GM21619 (cell line): ENCODE data around the gene ATG9A.

Experiments
- ATAC-seq: cut with Tn5 transposase; IDR thresholded peaks from one replicate; pipeline ENCODE4 v1.9.1; 2021; ENCODE audit not compliant: unreplicated experiment

ATG9A gene

GRCh38 chr2:219223831-219224610 lies 5.4 kb downstream of the ATG9A start:
- no peak for ATAC-seq

- ATAC-seq, result no peak
Measured at GRCh38 chr2:219221957-219222518, 7.4 kb downstream of the ATG9A start.

GRCh38 chr2:219220652-219221402 lies 8.6 kb downstream of the ATG9A start:
- no peak for ATAC-seq

- no peak for ATAC-seq
Measured at GRCh38 chr2:219219784-219220532, 9.5 kb downstream of the ATG9A start.

- ATAC-seq, result peak; percentile 81
Measured at GRCh38 chr2:219218732-219219701, 10.4 kb downstream of the ATG9A start, which contains the start of gene ABCB6. ABCB6 (minus strand) TSS chr2:219218958; CDS start chr2:219218673, 285 bp downstream.

- ATAC-seq, result peak; percentile 29
Measured at GRCh38 chr2:219218217-219218731, 11.2 kb downstream of the ATG9A start.

GRCh38 chr2:219216535-219216915 lies 12.9 kb downstream of the ATG9A start:
- ATAC-seq, result no peak

GRCh38 chr2:219215871-219216534 lies 13.4 kb downstream of the ATG9A start:
- no peak for ATAC-seq

GRCh38 chr2:219214786-219215185 lies 14.7 kb downstream of the ATG9A start:
- no peak for ATAC-seq

GRCh38 chr2:219214141-219214540 lies 15.3 kb downstream of the ATG9A start:
- ATAC-seq, result no peak

GRCh38 chr2:219213486-219214071 lies 15.9 kb downstream of the ATG9A start:
- no peak for ATAC-seq

GRCh38 chr2:219213026-219213415 lies 16.4 kb downstream of the ATG9A start:
- ATAC-seq, result no peak

GRCh38 chr2:219210886-219211362 lies 18.5 kb downstream of the ATG9A start:
- ATAC-seq, result no peak

- no peak for ATAC-seq
Measured at GRCh38 chr2:219210196-219210885, 19.1 kb downstream of the ATG9A start.

GRCh38 chr2:219209236-219210195 lies 19.9 kb downstream of the ATG9A start:
- ATAC-seq, result no peak

GRCh38 chr2:219207884-219208740 lies 21.3 kb downstream of the ATG9A start:
- ATAC-seq, result no peak
